NT2/D1 (cell line): ENCODE results near the gene ACTL10.

Experiments
- DNase-seq: peaks from one replicate; pipeline ENCODE4 v3.0.0-alpha.2; 2011; ENCODE audit warnings: low read depth, low spot score
- H3K27me3 ChIP-seq: 2 replicates; pipeline ENCODE4 v1.6.0; 2011; ENCODE audit warnings: mild to moderate bottlenecking; ENCODE audit not compliant: insufficient read length, insufficient read depth
- H3K36me3 ChIP-seq: 2 replicates; pipeline ENCODE4 v1.6.1; 2011; ENCODE audit warnings: mild to moderate bottlenecking, low read length, mixed read lengths; ENCODE audit not compliant: insufficient read depth, insufficient read length
- H3K4me1 ChIP-seq: 2 replicates; pipeline ENCODE4 v1.5.1; 2011; ENCODE audit not compliant: insufficient read depth, insufficient read length
- H3K4me3 ChIP-seq: 2 replicates; pipeline ENCODE4 v1.5.1; 2011; ENCODE audit warnings: low read depth; ENCODE audit not compliant: insufficient read length
- H3K9ac ChIP-seq: 2 replicates; pipeline ENCODE4 v1.6.0; 2011; ENCODE audit warnings: low read depth; ENCODE audit not compliant: insufficient read length
- H3K9me3 ChIP-seq: 2 replicates; pipeline ENCODE4 v1.5.1; 2011; ENCODE audit warnings: mild to moderate bottlenecking, low read length; ENCODE audit not compliant: insufficient read depth
- SUZ12 ChIP-seq: IDR thresholded peaks from 2 replicates; pipeline ENCODE4 v1.6.1; 2011; ENCODE audit not compliant: insufficient read length, insufficient read depth; ENCODE audit errors: extremely low read depth
- YY1 ChIP-seq: IDR thresholded peaks from 2 replicates; pipeline ENCODE4 v1.6.1; 2011; ENCODE audit not compliant: insufficient read length, insufficient read depth
- ZNF274 ChIP-seq: IDR thresholded peaks from 2 replicates; pipeline ENCODE4 v1.6.1; 2011; ENCODE audit warnings: mild to moderate bottlenecking, low read depth, low read length

Gene ACTL10

DNA sequence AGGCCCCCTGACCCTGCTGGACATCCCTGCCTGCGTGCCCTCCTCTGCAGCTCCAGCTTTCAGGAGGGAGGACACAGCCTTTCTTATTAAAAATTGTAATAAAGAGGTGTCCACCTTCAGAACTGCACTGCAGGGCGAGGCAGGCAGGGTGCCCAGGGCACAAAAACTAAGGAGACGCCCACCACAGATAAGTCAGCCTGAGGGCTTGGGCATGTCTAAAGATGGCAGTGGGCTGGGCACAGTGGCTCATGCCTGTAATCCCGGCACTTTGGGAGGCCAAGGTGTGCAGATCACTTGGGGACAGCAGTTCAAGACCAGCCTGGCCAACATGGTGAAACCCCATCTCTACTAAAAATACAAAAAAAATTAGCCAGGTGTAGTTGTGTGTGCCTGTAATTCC lies 11.6 kb upstream of the ACTL10 start:
- Histone ChIP-seq H3K27me3 (no peaks in the 10 kb centered on the region), H3K4me1 (peaks cover 2% of the 10 kb centered on the region), H3K9me3 (no peaks in the 10 kb centered on the region), H3K4me3 (no peak overlapping the region), H3K36me3 (peaks cover 53% of the 10 kb centered on the region), H3K9ac (no peak overlapping the region)
- no peak for DNase-seq
- TF ChIP-seq YY1 (no peak), SUZ12 (no peak), ZNF274 (no peak)

GRCh38 chr20:33656010-33656782 lies 10.5 kb upstream of the ACTL10 start:
- no peaks in the 10 kb centered on the region for H3K27me3 ChIP-seq
- H3K9ac ChIP-seq: no peak overlapping the region
- H3K36me3 ChIP-seq: peaks cover 63% of the 10 kb centered on the region
- no peak for TF ChIP-seq ZNF274
- no peak for TF ChIP-seq YY1
- no peak for TF ChIP-seq SUZ12
- H3K4me3 ChIP-seq: no peak overlapping the region
- H3K9me3 ChIP-seq: no peaks in the 10 kb centered on the region
- DNase-seq: no peak
- peaks cover 2% of the 10 kb centered on the region for H3K4me1 ChIP-seq

- Histone ChIP-seq H3K4me1 (peaks cover 2% of the 10 kb centered on the region), H3K4me3 (no peak overlapping the region), H3K9me3 (no peaks in the 10 kb centered on the region), H3K9ac (no peak overlapping the region), H3K27me3 (no peaks in the 10 kb centered on the region), H3K36me3 (peaks cover 68% of the 10 kb centered on the region)
- no peak for TF ChIP-seq ZNF274
- TF ChIP-seq YY1: no peak
- no peak for TF ChIP-seq SUZ12
- DNase-seq: no peak
Measured at GRCh38 chr20:33656783-33657703, 9.7 kb upstream of the ACTL10 start.

DNA sequence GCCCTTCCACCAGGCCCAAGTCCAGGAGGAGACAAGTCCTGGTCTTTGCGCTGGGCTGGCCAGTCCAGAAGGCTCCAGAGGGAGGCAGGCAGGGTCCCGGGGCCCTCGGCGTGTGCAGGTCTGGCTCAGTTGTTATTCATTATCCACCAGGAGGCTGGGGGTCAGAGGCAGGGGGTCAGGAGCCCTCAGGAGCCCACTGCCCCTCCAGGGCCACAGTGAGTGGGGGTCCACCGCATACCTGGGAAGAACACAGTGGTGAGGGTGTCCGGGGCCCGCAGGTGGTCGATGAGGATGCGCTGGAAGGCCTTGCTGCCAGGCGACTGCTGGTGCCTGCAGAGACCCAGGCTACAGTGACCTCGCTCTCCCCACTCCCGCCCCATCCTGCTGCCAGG lies 9.0 kb upstream of the ACTL10 start:
- Histone ChIP-seq H3K4me1 (peaks cover 5% of the 10 kb centered on the region), H3K4me3 (no peak overlapping the region), H3K36me3 (peaks cover 70% of the 10 kb centered on the region), H3K27me3 (no peaks in the 10 kb centered on the region), H3K9ac (no peak overlapping the region), H3K9me3 (no peaks in the 10 kb centered on the region)
- TF ChIP-seq YY1: no peak
- TF ChIP-seq ZNF274: no peak
- no peak for TF ChIP-seq SUZ12
- no peak for DNase-seq

- Histone ChIP-seq H3K4me3 (no peak overlapping the region), H3K27me3 (no peaks in the 10 kb centered on the region), H3K36me3 (peaks cover 70% of the 10 kb centered on the region), H3K9me3 (no peaks in the 10 kb centered on the region), H3K9ac (no peak overlapping the region), H3K4me1 (peaks cover 4% of the 10 kb centered on the region)
- no peak for TF ChIP-seq YY1
- TF ChIP-seq SUZ12: no peak
- TF ChIP-seq ZNF274: no peak
- no peak for DNase-seq
Measured at GRCh38 chr20:33658510-33658909, 8.2 kb upstream of the ACTL10 start.

- Histone ChIP-seq H3K27me3 (no peaks in the 10 kb centered on the region), H3K4me1 (peaks cover 5% of the 10 kb centered on the region), H3K4me3 (no peak overlapping the region), H3K9me3 (no peaks in the 10 kb centered on the region), H3K9ac (no peak overlapping the region), H3K36me3 (peaks cover 70% of the 10 kb centered on the region)
- DNase-seq: no peak
- TF ChIP-seq SUZ12 (no peak), YY1 (no peak), ZNF274 (no peak)
Measured at GRCh38 chr20:33658929-33659328, 7.8 kb upstream of the ACTL10 start.

- no peaks in the 10 kb centered on the region for H3K27me3 ChIP-seq
- H3K4me3 ChIP-seq: no peak overlapping the region
- TF ChIP-seq YY1 (no peak), SUZ12 (no peak), ZNF274 (no peak)
- no peak for DNase-seq
- peaks cover 65% of the 10 kb centered on the region for H3K36me3 ChIP-seq
- no peaks in the 10 kb centered on the region for H3K9me3 ChIP-seq
- peaks cover 9% of the 10 kb centered on the region for H3K4me1 ChIP-seq
- H3K9ac ChIP-seq: no peak overlapping the region
Measured at GRCh38 chr20:33659341-33660034, 7.3 kb upstream of the ACTL10 start.
